Thyroid gland (tissue), 4 donors: ENCODE measurements around the gene BTBD2. TPM values are rescaled to one million over a fixed set of nuclear protein-coding genes. Genes with fewer than 3 reads are reported as not detected.

Experiments used
- DNase-seq, 2 donors: peaks; one replicate each; pipeline ENCODE4 v3.0.0-alpha.2; 2019
- H3K27ac ChIP-seq, 3 donors: fragments of 200-600 bp; sonication (generic); 1 replicate in 2 of 3; 2 replicates in 1 of 3; pipeline ENCODE4 v1.5.1; 2016 to 2019; ENCODE audit warnings: mild to moderate bottlenecking in 1 of 3, moderate library complexity in 1 of 3
- H3K27me3 ChIP-seq: fragments of 200-600 bp; sonication (generic); one replicate; pipeline ENCODE4 v1.5.1; 2019
- H3K36me3 ChIP-seq, 2 donors: fragments of 200-600 bp; sonication (generic); one replicate each; pipeline ENCODE4 v1.5.1; 2016 to 2019
- H3K4me1 ChIP-seq, 2 donors: fragments of 200-600 bp; sonication (generic); one replicate each; pipeline ENCODE4 v1.5.1; 2017 to 2019
- H3K4me3 ChIP-seq, 3 donors: fragments of 200-600 bp; sonication (generic); replicated peaks in 1 of 3; 1 replicate in 2 of 3; 2 replicates in 1 of 3; pipeline ENCODE4 v1.5.1; 2016; ENCODE audit warnings: mild to moderate bottlenecking in 1 of 3
- H3K9me3 ChIP-seq: fragments of 200-600 bp; sonication (generic); one replicate; pipeline ENCODE4 v1.5.1; 2017
- CTCF ChIP-seq, 6 experiments: fragments of 200-600 bp in 3 of 6; fragments of 450-650 bp in 3 of 6; sonication (generic) in 3 of 6; IDR thresholded peaks; one replicate each; pipeline ENCODE4 v1.5.1; 2016 to 2019; ENCODE audit warnings: antibody characterized with exemption in 6 of 6, mild to moderate bottlenecking in 2 of 6, inconsistent platforms in 1 of 6, moderate library complexity in 1 of 6
- POLR2A ChIP-seq, 2 donors: fragments of 450-650 bp; IDR thresholded peaks; one replicate each; pipeline ENCODE4 v1.6.1; 2017; ENCODE audit warnings: antibody characterized with exemption in 2 of 2, mild to moderate bottlenecking in 2 of 2, moderate library complexity in 1 of 2
- WGBS, 2 donors: methylation state at CpG; one replicate each; pipeline ENCODE4 v1.1.5; 2017; 5-methylcytosine and 5-hydroxymethylcytosine counted together
- intact Hi-C: fragments of 100-400 bp; cut with DNase I; formaldehyde crosslinking; loops from one replicate; pipeline ENCODE4 v1.15.1; 2023
- total RNA-seq, 4 donors: library from RNA; depleted of rRNA; stranded (reverse); fragments of >200 nt; gene quantifications; one replicate each; pipeline ENCODE4 v1.2.3, GENCODE V29; 2016

BTBD2 gene
- total RNA-seq, 4 donors from 2014 or later, result 74.8 to 89.9 (median 76.2) TPM

DNA sequence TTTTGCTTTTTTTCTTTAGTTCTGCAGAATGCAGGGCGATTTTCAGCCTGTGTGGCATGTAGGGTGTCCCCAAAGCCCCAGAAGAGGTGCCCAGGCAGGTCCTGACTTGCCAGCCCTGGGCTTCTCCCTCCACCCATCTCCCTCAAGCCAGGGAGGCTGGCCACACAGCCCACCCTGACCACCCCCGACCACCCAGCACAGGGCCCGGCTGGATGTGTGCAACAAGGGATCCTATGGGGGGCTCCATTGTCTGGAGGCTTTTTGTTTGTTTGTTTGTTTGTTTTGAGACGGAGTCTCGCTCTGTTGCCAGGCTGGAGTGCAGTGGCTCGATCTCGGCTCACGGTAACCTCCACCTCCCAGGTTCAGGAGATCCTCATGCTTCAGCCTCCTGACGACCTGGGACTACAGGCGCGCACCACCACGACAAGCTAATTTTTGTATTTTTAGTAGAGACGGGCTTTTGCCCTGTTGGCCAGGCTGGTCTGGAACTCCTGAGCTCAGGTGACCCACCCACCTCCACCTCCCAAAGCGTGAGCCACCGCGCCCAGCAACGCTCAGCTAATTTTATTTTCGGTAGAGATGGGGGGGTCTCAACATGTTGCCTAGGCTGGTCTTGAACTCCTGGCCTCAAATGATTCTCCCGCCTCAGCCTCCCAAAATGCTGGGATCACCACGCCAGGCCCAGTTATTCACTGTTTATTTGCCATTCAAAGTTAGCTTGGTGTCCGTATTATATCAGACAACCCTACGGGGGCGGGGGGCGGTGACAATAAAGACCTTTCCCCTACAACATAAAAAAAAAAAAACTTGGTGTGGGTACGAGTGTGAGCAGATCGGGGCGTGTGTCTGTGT, 43.3 kb upstream of the BTBD2 start:
- Histone ChIP-seq H3K36me3 (no peaks in the 10 kb centered on the region), H3K9me3 (no peaks in the 10 kb centered on the region), H3K4me3 (no peak overlapping the region), H3K4me1 (peaks cover 46 to 76% of the 10 kb centered on the region in 2 donors), H3K27me3 (no peaks in the 10 kb centered on the region), H3K27ac (peak overlapping the region; percentile 96 to 100 (median 100))
- WGBS, 2 donors, result 82 to 90% methylated on average over 26 of the region's 27 CpGs
- TF ChIP-seq CTCF (IDR thresholded peaks at IDR 0.05), result no peak
- no peak for TF ChIP-seq POLR2A (IDR thresholded peaks at IDR 0.05)
- no peak for DNase-seq
- intact Hi-C loops, result no loop called here

DNA sequence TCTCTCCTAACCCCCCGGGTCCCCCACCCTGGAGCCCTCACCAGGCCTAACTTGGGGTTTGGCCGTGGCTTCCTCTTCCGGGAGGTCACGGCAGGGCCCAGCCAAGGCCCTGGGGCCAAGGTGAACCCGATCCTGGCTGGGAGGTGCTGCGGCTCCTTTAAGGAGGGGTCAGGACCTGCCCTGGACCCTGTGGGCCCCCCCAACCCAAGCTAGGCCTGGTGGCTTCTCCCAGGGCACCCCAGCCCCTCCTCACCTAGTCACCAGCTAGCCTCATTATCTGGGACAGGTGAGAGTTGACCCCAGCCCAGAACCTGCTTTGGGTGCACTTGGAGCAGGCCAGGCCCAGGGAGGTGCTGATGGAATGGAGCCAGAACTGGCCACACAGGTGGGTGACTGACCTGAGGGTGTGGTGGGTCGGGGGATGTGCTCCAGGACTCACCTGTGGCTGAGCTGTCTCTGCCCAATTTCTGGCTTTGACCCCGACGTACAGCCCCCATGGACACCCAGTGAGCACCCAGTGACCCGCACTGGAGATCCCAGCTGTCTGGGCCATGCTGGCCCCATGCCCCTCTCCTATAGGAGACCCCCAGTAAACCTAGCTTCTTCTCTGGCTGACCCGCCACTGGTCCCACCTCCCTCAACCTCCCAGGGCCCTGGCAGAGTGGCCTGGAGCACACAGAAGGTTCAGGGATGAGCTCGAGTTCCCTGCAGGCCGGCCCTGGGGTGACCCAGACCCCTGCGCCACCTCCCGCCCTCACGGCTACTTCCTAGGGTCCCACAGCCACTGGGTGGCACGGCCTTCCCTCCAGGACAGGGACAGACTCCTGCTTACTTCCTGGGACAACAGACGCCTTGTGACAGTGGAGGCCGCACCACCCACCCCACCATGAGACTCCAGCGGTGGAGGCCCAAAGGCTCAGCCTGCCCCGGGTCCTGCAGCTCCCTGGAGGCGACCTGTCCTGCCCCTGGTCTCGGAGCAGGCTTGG, 42.3 kb upstream of the BTBD2 start:
- WGBS, 2 donors, result 82 to 88% methylated on average over 13 of the region's 23 CpGs
- DNase-seq, result no peak
- H3K27ac ChIP-seq, result peak overlapping the region; percentile 88 to 100 (median 96)
- no peak overlapping the region for H3K4me3 ChIP-seq
- H3K9me3 ChIP-seq, result no peaks in the 10 kb centered on the region
- H3K36me3 ChIP-seq, result no peaks in the 10 kb centered on the region
- H3K4me1 ChIP-seq, result peaks cover 46 to 79% of the 10 kb centered on the region in 2 donors
- no peak for TF ChIP-seq POLR2A (IDR thresholded peaks at IDR 0.05)
- TF ChIP-seq CTCF (IDR thresholded peaks at IDR 0.05), result no peak
- H3K27me3 ChIP-seq, result no peaks in the 10 kb centered on the region
- intact Hi-C loops, result no loop called here

- H3K27ac ChIP-seq, result peak overlapping the region; percentile 88 to 100 (median 96)
- H3K4me3 ChIP-seq, result no peak overlapping the region
- peak in 1 of 2 donors; percentile 5 for DNase-seq
- H3K27me3 ChIP-seq, result no peaks in the 10 kb centered on the region
- TF ChIP-seq CTCF (IDR thresholded peaks at IDR 0.05) (no peak), POLR2A (IDR thresholded peaks at IDR 0.05) (no peak)
- intact Hi-C loops, result no loop called here
- H3K9me3 ChIP-seq, result no peaks in the 10 kb centered on the region
- H3K36me3 ChIP-seq, result no peaks in the 10 kb centered on the region
- peaks cover 48 to 80% of the 10 kb centered on the region in 2 donors for H3K4me1 ChIP-seq
- 54 to 71% methylated on average over 5 of the region's 5 CpGs for WGBS, 2 donors
Observed at GRCh38 chr19:2056837-2057192, 41.3 kb upstream of the BTBD2 start.

- intact Hi-C loops, result no loop called here
- 27 to 28% methylated on average over 10 to 14 of the region's 22 CpGs for WGBS, 2 donors
- Histone ChIP-seq H3K36me3 (no peaks in the 10 kb centered on the region), H3K27me3 (no peaks in the 10 kb centered on the region), H3K4me3 (no peak overlapping the region), H3K4me1 (peaks cover 52 to 85% of the 10 kb centered on the region in 2 donors), H3K9me3 (no peaks in the 10 kb centered on the region), H3K27ac (peak overlapping the region; percentile 88 to 100 (median 96))
- no peak for TF ChIP-seq CTCF (IDR thresholded peaks at IDR 0.05)
- TF ChIP-seq POLR2A (IDR thresholded peaks at IDR 0.05), result peak in 1 of 2 donors; percentile 29
- DNase-seq, result peak; percentile 41 to 43
Observed at GRCh38 chr19:2055931-2056836, 40.7 kb upstream of the BTBD2 start.
